Fibroblast of pulmonary artery (primary cell): ENCODE data around the gene SDCCAG8.

ENCODE experiments used
- DNase-seq: peaks from one replicate; pipeline ENCODE4 v3.0.0-alpha.2; 2010; ENCODE audit warnings: low read depth
- H3K4me3 ChIP-seq: replicated peaks from 2 replicates; pipeline ENCODE4 v1.5.1; 2011; ENCODE audit warnings: low read depth, mild to moderate bottlenecking, control low read depth, low read length, moderate library complexity
- CTCF ChIP-seq: IDR thresholded peaks from 2 replicates; pipeline ENCODE4 v1.5.1; 2011; ENCODE audit warnings: mild to moderate bottlenecking, control low read depth, low read length, inconsistent platforms; ENCODE audit errors: missing control alignments

The SDCCAG8 gene

GRCh38 chr1:243374412-243374811 is 118.6 kb downstream of the SDCCAG8 start:
- no peak for TF ChIP-seq CTCF
- H3K4me3 ChIP-seq: no peak overlapping the region
- DNase-seq: no peak

- DNase-seq: no peak
- TF ChIP-seq CTCF: no peak
- no peak overlapping the region for H3K4me3 ChIP-seq
These were observed 119.8 kb downstream of the SDCCAG8 start for GRCh38 chr1:243375596-243375995.

GRCh38 chr1:243378669-243379068 is 122.8 kb downstream of the SDCCAG8 start:
- H3K4me3 ChIP-seq: no peak overlapping the region
- DNase-seq: no peak
- TF ChIP-seq CTCF: no peak

- TF ChIP-seq CTCF: no peak
- no peak overlapping the region for H3K4me3 ChIP-seq
- DNase-seq: no peak
These were observed 123.4 kb downstream of the SDCCAG8 start for GRCh38 chr1:243379208-243379607.

- no peak for DNase-seq
- no peak for TF ChIP-seq CTCF
- H3K4me3 ChIP-seq: no peak overlapping the region
These were observed 123.9 kb downstream of the SDCCAG8 start for GRCh38 chr1:243379706-243380105.

GRCh38 chr1:243388276-243388675 is 132.4 kb downstream of the SDCCAG8 start:
- no peak for TF ChIP-seq CTCF
- no peak overlapping the region for H3K4me3 ChIP-seq
- no peak for DNase-seq

GRCh38 chr1:243390162-243390791 is 134.4 kb downstream of the SDCCAG8 start:
- TF ChIP-seq CTCF: no peak
- no peak overlapping the region for H3K4me3 ChIP-seq
- no peak for DNase-seq
